ENCODE measurements around the gene IZUMO1. TPM values are rescaled to one million over a fixed set of nuclear protein-coding genes. Genes with fewer than 3 reads are reported as not detected.

IZUMO1 gene
- total and polyA plus RNA-seq, 9 of the 15 experiments (the other 6 are each of a cell fraction or from before 2014, with no cell fraction given): 0.14 to 2.1 (median 0.73) TPM

DNA sequence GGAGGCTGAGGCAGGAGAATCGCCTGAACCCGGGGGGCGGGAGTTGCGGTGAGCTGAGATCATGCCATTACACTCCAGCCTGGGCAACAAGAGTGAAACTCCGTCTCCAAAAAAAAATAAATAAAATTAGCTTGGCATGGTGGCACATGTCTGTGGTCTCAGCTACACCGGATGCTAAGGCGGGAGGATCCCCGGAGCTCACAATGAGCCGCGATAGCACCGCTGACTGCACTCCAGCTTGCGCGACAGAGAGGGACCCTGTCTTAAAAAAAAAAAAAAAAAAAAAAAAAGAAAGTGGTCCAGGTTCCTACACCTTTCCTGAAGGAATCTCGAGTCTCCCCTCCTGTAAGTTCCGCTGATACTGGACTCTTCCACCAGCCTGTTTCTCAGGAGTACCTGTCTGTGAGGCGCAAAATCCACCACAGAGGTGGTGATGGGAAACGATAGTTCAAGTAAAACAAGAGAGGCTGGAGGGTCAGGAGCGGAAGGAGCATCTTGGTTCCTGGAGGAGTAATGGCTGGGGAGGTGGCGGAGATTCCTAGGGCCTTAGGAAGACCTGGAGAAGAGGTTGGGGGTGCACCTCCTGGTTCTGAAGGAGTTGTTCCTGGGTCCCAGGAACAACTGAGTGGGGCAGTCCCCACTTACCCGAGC, 5.3 kb upstream of the IZUMO1 start (continued):
- no peak for TF ChIP-seq ZNF263 (CRISPR knock-in tag; IDR thresholded peaks at IDR 0.05; ENCODE audit: borderline replicate concordance)
- no peak for TF ChIP-seq NFE2 (IDR thresholded peaks at IDR 0.05; ENCODE audit: low read depth)
- no peak for TF ChIP-seq TBL1XR1 (IDR thresholded peaks at IDR 0.05; ENCODE audit: low read length in 2 of 2)
- TF ChIP-seq CUX1 (CRISPR knock-in tag; IDR thresholded peaks at IDR 0.05): no peak
- TF ChIP-seq KAT7 (CRISPR knock-in tag; IDR thresholded peaks at IDR 0.05; ENCODE audit: borderline replicate concordance): no peak
